Gastroesophageal sphincter (tissue), 3 donors: ENCODE data around the gene C12orf57.

Source experiments
- CTCF ChIP-seq, 4 experiments: fragments of 200-600 bp in 2 of 4; fragments of 450-650 bp in 2 of 4; sonication (generic) in 1 of 4; IDR thresholded peaks; one replicate each; pipeline ENCODE4 v1.5.1; 2017 to 2019; ENCODE audit warnings: antibody characterized with exemption in 4 of 4, mild to moderate bottlenecking in 2 of 4, moderate library complexity in 2 of 4
- POLR2A ChIP-seq, 2 donors: fragments of 450-650 bp; IDR thresholded peaks; one replicate each; pipeline ENCODE4 v1.6.1; 2017; ENCODE audit warnings: antibody characterized with exemption in 2 of 2, mild to moderate bottlenecking in 2 of 2, moderate library complexity in 1 of 2

- TF ChIP-seq CTCF (IDR thresholded peaks at IDR 0.05) (no peak), POLR2A (IDR thresholded peaks at IDR 0.05) (no peak)
Observed at GRCh38 chr12:6987956-6988553, 44.2 kb downstream of the C12orf57 start.
